Measurements from ENCODE around the gene IGSF21. TPM values are rescaled to one million over a fixed set of nuclear protein-coding genes. Genes with fewer than 3 reads are reported as not detected.

Gene IGSF21
- total RNA-seq, 4 donors from 2014 or later: 1.2 to 19.1 (median 1.9) TPM; not detected in 1

DNA sequence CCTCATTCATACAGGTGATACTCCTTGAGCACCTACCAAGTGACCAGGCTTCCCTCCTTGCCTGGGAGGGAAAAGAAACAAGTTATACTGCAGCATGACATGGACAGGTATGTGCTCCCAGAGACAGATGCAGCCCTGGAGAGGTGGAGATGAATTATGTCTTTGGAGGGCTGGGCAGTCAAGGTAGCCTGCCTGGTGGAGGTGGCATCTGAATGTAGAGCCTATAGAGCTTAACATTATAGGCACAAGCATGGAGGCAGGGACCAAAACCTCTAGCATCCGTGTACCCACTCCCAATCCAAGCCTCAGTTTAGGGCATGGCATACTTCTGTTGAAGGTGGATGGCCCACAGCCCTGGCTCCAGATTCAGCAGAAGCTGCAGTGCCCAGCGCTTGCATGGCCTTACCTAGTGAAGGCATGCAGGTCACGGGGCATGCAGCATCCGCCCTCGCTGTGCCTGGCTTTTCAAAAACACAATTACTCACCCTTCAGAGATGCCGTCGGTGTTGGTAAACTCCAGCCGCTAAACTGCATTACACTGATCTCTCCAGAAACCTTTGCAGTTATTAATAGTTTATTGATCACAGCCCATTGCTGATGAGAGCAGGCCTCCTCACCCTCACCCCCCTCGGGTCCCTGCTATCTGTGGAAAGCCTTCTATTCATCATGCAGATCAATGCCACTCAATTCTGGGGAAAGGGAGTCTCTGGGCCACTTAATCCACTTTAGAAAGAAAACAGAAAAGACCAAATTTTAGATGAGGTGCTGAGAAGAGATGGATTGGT lies 222.1 kb downstream of the IGSF21 start:
- Histone ChIP-seq H3K9me3 (no peaks in the 10 kb centered on the region), H3K27ac (no peak overlapping the region), H3K36me3 (no peaks in the 10 kb centered on the region), H3K4me3 (no peak overlapping the region), H3K4me1 (no peaks in the 10 kb centered on the region), H3K27me3 (peaks cover 0 to 5% of the 10 kb centered on the region in 2 donors)
- DNase-seq: no peak
- TF ChIP-seq, protein P1, sequence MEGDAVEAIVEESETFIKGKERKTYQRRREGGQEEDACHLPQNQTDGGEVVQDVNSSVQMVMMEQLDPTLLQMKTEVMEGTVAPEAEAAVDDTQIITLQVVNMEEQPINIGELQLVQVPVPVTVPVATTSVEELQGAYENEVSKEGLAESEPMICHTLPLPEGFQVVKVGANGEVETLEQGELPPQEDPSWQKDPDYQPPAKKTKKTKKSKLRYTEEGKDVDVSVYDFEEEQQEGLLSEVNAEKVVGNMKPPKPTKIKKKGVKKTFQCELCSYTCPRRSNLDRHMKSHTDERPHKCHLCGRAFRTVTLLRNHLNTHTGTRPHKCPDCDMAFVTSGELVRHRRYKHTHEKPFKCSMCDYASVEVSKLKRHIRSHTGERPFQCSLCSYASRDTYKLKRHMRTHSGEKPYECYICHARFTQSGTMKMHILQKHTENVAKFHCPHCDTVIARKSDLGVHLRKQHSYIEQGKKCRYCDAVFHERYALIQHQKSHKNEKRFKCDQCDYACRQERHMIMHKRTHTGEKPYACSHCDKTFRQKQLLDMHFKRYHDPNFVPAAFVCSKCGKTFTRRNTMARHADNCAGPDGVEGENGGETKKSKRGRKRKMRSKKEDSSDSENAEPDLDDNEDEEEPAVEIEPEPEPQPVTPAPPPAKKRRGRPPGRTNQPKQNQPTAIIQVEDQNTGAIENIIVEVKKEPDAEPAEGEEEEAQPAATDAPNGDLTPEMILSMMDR (IDR thresholded peaks at IDR 0.05): no peak
- TF ChIP-seq POLR2A (IDR thresholded peaks at IDR 0.05): no peak
- intact Hi-C loops (cut with DNase I; ENCODE audit: low total_unique reads): no loop called here

DNA sequence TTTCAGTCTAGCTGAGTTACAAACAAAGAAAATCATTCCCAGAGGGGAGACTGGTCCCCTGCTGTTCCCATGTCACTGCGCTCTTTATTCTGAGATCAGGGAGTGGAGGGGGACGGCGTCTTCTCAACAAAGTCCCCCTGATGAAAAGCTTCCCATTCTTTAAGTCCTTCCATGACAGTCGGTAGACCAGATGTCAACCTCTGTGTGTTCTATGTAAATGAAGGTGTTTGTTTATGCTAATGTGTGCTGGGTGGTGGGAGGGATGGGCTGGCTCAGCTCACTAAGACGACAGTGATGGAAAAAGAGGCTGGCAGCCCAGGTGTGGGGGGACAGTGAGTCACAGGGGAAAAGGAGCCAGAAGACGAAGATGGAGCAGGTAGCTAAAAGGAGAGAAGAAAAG lies 225.0 kb downstream of the IGSF21 start:
- Histone ChIP-seq H3K36me3 (no peaks in the 10 kb centered on the region), H3K9me3 (no peaks in the 10 kb centered on the region), H3K27me3 (peaks cover 0 to 5% of the 10 kb centered on the region in 2 donors), H3K4me1 (no peaks in the 10 kb centered on the region), H3K27ac (no peak overlapping the region), H3K4me3 (no peak overlapping the region)
- no peak for DNase-seq
- intact Hi-C loops (cut with DNase I; ENCODE audit: low total_unique reads): no loop called here
- TF ChIP-seq, protein P1 (IDR thresholded peaks at IDR 0.05): no peak
- no peak for TF ChIP-seq POLR2A (IDR thresholded peaks at IDR 0.05)

DNA sequence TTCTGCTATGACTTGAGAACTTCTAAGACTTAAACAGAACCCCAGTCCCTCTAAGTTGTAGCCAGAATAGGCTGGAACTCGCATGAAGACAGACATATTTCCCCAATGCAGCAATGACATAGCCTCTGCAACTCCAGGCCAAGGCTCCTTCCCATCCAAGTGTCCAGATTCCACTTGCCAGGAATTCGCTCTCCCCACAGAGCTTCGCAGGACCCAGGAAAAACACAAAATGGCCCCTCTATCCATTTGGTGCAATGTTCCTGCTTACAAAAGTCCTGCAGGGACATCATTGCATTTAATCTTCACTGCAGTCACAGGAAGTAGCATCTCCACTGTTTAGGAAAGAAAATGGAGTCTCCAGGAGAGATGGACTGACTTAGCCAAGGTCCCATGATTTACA lies 225.6 kb downstream of the IGSF21 start:
- Histone ChIP-seq H3K36me3 (no peaks in the 10 kb centered on the region), H3K27me3 (peaks cover 0 to 5% of the 10 kb centered on the region in 2 donors), H3K4me3 (no peak overlapping the region), H3K9me3 (no peaks in the 10 kb centered on the region), H3K4me1 (no peaks in the 10 kb centered on the region), H3K27ac (no peak overlapping the region)
- no peak for DNase-seq
- intact Hi-C loops (cut with DNase I; ENCODE audit: low total_unique reads): no loop called here
- TF ChIP-seq, protein P1 (IDR thresholded peaks at IDR 0.05): no peak
- no peak for TF ChIP-seq POLR2A (IDR thresholded peaks at IDR 0.05)

DNA sequence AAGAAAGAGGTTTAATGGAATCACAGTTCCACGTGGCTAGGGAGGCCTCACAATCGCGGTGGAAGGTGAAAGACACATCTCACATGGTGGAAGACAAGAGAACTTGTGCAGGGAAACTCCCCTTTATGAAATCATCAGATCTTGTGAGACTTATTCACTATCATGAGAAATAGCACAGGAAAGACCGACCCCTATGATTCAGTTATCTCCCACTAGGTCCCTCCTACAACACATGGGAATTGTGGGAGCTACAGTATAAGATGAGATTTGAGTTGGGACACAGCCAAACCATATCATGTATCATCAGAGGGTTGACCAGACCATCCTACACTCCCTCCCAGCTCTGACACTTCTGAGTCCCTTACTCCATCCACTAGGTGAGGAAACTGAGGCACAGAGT lies 229.2 kb downstream of the IGSF21 start:
- DNase-seq: no peak
- H3K9me3 ChIP-seq: no peaks in the 10 kb centered on the region
- no peaks in the 10 kb centered on the region for H3K36me3 ChIP-seq
- TF ChIP-seq POLR2A (IDR thresholded peaks at IDR 0.05): no peak
- TF ChIP-seq, protein P1 (IDR thresholded peaks at IDR 0.05): no peak
- H3K4me1 ChIP-seq: no peaks in the 10 kb centered on the region
- intact Hi-C loops (cut with DNase I; ENCODE audit: low total_unique reads): no loop called here
- no peak overlapping the region for H3K4me3 ChIP-seq
- no peak overlapping the region for H3K27ac ChIP-seq
- H3K27me3 ChIP-seq: peaks cover 0 to 5% of the 10 kb centered on the region in 2 donors

DNA sequence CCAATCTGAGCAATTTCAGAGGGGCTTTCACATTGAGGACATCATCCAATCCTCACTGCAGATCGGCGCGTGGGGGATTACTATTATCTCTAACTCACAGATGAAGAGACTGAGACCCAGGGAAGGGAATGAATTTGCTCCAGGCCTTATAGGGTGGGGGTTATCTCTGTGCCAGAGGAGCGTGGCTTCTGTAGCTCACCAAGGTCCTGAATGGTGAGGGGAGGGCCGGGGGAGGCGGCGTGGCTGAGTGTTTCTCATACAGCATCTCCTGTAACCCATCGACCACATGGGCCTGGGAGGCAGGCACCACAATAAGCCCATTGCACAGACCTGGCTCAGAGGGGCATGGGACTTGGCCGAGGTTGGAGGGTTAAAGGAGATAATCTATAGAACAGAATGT lies 230.2 kb downstream of the IGSF21 start:
- DNase-seq: no peak
- Histone ChIP-seq H3K4me3 (no peak overlapping the region), H3K9me3 (no peaks in the 10 kb centered on the region), H3K36me3 (no peaks in the 10 kb centered on the region), H3K27me3 (peaks cover 0 to 2% of the 10 kb centered on the region in 2 donors), H3K4me1 (no peaks in the 10 kb centered on the region), H3K27ac (no peak overlapping the region)
- TF ChIP-seq POLR2A (IDR thresholded peaks at IDR 0.05): no peak
- TF ChIP-seq, protein P1 (IDR thresholded peaks at IDR 0.05): no peak
- intact Hi-C loops (cut with DNase I; ENCODE audit: low total_unique reads): no loop called here
